HK-2 (cell line): ENCODE results near the gene APOBR.
A peak's percentile ranks its signal among the peaks of the same experiment; 100 is the strongest.
"Not testable (repeated sequence)": the region's sequence is repeated elsewhere in the genome, so short reads cannot be mapped to it uniquely, and the experiment has no call there.

Source experiments
- DNase-seq: peaks from one replicate; pipeline ENCODE4 v3.0.0-alpha.2; 2018; ENCODE audit not compliant: unreplicated experiment

Gene APOBR

DNA sequence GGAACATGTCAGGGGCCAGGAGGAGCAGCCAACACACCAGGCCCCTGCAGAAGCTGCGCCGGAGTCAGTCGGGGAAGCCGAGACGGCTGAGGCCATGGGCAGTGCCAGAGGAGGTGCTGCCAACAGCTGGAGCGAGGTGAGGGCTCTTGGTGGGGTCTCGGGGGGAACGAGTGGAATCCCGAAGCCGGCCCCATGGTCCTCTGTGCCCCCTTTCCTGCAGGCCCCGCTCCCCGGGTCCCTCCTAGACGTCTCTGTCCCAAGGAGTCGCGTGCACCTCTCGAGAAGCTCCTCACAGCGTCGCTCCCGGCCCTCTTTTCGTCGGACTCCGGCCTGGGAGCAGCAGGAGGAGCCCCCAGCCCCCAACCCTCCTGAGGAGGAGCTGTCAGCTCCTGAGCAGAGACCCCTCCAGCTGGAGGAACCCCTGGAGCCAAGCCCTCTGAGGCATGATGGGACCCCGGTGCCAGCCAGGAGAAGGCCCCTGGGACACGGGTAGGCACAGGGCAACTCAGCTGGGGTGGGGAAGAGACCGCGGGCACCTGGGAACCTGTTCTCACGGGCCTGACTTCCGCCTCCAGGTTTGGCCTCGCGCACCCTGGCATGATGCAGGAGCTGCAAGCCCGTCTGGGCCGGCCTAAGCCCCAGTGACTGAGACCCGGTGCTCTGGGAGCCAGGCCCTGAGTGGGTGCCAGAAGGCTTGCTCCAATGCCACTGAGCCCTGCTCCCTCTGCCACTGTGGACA is 3.6 kb downstream of the APOBR start:
- DNase-seq: no peak

DNA sequence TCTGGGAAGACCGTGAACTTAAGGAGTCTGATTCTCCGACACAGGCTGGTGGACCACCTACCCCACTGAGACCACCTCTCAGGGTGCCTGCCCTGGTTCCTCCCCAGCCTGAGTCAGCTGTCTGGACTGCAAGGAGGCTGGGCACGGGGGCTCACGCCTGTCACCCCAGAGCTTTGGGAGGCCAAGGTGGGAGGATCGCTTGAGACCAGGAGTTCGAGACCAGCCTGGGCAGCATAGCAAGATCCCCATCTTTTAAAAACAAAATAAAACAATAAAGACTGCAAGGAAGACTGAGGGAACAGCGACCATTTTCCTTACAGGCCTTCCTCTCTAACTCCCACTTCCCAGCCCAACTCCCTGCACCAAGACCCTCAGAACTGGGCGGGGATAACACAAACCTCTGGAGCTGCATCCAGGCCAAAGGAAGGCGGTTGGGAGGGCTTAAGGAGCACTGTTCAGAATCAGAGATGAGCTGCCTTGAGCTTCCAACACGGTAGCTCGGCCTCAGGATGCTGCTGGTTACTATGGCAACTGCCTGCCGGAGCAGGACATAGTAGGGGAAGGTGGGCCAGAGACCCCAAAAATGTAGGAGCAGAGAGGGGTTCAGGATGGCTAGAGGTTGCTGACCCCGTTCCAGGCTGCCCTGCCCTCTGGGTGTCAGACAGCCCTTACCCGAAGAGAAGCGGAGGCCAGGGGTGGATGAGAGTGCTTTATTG is 4.4 kb downstream of the APOBR start:
- DNase-seq: no peak

DNA sequence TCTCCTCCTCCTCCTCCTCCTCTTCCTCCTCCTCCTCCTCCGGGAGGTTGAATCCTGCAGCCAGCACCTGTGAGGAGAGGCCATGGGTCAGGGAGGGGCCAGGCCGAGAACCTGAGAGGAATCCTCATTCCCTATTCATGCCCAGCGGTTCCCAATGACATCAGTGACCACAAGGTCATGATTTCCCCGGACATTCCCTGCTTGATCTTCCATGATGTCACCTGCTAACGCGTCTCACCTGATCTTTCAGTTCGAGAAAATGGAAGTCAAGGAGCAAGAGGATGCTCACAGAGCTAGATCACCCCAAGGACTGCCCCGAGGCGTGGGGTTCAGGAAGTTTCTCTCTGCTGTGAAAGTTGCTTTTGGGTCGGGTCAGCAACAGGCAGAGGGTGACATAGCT is 5.4 kb downstream of the APOBR start:
- peak; percentile 38 for DNase-seq

DNA sequence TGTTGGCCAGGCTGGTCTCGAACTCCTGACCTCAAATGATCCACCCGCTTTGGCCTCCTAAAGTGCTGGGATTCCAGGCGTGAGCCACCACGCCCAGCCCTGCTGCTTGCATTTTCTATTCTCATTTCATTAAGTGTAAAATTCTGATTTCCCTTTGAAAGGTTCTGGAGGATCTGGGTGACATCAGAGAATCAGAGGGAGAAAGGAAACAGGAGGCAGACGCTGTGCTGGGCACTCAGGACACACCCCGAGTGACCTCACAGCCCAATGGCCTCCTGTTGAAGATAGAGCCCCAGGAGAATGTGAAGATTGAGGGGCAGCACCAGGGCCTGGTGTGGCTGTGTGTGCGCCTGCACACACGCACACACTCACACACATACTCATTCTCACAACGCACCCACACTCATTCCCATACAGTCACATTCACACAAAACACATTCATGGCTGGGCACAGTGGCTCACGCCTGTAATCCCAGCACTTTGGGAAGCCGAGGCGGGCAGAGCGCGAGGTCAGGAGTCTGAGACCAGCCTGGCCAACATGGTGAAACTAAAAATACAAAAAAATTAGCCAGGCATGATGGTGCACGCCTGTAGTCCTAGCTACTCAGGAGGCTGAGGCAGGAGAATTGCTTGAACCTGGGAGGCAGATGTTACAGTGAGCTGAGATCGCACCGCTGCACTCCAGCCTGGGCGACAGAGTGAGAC is 6.2 kb downstream of the APOBR start:
- not testable (repeated sequence) for DNase-seq

DNA sequence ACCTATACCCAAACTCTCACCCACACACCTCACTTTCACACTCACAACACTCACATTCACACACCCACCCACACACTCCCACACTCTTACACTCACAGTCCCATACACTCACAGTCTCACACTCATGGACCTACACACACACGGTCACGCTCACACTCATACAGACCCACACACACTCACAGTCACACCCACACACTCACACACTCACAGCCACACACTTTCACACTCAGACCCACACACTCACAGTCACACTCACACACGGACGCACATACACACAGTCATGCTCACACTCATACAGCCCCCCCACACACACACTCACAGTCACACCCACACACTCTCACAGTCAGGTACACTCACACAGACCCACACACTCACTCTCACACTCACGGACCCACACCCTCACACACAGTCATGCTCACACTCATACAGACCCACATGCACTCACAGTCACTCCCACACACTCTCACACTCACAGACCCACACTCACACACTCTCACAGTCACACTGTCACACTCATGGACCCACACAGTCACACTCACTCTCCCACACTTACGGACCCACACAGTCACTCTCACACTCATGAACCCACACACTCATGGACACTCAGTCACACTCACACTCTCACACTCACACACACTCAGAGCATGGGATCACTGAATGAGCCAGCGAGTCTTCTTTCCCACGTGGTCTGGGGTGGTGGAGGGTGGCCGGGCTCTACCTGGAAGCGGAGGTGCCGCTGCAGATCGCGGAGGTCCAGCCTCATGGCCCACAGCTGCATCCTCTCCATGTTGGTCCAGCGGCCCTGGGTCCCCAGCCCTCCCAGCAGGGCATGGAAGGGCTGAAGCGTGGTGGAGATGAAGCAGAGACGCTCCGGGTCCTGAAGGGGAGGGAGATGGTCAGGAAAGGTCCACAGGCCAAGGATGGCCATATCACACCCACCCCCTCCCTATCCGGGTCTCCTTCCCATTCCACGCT is 7.1 kb downstream of the APOBR start:
- DNase-seq: no peak

DNA sequence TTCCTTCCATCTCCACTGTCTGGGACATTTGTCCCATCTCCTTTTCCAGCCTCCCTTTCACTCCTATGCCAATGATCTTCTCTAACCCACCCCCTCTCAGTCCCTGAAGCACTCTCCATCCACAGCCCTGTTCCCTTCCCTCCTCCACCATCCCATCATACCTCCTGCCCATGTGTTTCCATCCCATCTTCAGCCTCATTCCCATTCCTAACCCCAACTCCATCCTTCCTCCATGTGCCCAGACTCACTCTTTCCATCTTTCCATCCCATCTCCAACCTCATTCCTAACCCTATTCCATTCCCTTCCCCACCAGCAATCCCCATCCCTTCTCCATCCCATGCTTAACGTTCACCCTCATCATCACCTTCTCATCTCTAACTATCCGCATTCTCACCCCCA is 7.8 kb downstream of the APOBR start:
- no peak for DNase-seq

DNA sequence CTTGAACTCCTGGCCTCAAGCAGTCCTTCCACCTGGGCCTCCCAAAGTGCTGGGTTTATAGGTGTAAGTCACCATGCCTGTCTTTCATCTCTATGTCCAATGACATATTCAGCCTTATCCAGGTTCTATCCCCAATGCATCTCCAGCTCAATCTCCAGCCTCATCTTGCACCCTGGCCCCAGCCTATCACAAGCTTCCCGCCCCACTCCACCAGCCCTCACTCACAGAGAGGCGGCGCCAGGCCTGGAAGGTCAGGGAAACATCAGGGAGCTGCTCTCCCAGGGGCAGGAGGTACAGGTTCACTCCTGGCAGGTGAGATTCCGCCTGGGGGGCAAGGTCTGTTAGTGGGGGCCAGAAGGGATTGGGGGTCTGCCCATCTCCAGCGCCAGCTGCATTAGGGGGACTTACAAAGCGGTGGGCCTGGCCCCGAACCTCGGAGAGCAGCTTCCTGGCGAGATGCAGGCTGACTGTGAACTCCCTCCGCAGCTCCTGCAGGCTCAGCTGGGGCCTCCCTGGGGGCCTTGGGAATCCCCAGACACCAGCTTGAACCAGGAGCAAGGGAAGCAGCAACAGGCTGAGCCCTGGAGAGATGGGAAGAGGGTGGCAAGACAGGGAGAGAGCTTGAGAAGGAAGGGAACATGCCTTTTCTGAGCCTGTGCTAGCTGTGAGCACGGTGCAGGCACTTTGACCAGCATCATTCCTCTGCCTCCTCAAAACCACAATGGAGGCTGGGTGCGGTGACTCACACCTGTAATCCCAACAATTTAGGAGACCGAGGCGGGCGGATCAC is 9.2 kb downstream of the APOBR start:
- DNase-seq: no peak

DNA sequence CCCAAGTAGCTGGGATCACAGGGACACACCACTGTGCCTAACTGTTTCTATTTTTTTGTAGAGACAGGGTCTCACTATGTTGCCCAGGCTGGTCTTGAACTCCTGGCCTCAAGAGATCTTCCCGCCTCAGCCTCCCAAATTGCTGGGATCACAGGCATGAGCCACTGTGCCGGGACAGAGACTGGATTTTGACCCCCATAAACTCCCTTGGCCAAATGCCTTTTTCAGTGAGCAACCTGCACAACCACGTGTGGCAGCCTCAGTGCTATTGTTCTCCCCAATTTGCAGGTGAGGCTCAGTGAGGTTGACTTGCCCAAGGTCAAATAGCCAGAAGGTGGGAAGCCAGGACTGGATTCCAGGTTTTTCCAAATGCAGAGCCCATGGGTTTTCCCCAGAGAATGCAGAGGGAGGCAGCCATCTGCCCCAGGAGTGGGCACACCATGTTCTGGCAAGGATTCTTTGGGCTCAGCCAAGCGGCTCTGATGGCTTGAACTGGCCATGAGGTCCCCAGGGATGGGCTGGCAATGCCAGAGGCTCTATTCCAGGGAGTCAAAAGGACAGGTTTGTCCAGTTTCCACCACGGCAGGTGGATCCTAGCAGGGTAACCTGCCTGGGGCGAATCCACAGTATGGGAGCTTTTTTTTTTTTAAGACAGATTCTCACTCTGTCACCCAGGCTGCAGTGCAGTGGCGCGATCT is 10.4 kb downstream of the APOBR start:
- no peak for DNase-seq

DNA sequence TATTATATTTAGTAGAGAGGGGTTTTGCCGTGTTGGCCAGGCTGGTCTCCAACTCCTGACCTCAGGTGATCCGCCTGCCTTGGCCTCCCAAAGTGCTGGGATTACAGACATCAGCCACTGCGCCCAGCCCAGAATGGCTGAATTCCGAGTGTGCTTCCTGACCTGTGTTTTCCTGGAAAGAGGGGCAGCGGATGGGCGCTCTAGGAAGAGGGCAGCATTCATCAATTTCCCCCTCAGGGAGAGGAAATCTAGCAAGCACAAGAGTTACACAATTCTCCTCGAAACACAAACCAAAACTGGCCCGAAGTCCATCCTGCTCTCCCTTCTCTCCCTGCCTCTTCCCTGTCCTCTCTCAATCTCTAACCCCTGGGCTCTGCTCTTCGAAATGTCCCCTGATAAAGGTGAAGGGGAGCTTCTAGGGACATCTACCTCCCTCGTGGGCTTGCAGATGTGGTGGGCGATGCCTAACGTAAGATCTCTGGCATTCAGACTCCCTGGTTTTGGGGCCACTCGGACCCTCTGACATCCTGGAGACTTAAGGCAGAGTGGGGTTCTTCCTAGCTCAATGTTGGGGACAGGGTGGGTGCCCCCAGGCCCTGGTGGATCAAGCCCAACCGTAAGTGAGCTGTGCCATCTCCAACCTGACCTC is 11.2 kb downstream of the APOBR start:
- no peak for DNase-seq

DNA sequence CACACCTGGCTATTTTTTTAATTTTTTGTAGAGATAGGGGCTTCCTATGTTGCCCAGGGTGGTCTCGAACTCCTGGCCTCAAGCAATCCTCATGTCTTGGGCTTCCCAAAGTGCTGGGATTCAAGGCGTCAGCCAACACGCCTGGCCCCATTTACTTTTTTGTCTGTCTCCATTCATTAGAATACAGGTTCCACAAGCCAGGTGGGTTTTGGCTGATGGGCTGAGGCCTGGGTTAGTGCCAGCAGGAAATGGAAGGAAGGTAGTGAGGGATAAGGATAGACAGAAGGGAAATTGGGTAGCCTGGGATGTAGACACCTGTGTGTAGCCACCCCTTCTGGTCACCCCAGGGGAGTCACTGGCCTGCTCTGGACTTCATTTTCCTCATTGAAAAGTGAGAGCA is 16.6 kb downstream of the APOBR start:
- DNase-seq: no peak

DNA sequence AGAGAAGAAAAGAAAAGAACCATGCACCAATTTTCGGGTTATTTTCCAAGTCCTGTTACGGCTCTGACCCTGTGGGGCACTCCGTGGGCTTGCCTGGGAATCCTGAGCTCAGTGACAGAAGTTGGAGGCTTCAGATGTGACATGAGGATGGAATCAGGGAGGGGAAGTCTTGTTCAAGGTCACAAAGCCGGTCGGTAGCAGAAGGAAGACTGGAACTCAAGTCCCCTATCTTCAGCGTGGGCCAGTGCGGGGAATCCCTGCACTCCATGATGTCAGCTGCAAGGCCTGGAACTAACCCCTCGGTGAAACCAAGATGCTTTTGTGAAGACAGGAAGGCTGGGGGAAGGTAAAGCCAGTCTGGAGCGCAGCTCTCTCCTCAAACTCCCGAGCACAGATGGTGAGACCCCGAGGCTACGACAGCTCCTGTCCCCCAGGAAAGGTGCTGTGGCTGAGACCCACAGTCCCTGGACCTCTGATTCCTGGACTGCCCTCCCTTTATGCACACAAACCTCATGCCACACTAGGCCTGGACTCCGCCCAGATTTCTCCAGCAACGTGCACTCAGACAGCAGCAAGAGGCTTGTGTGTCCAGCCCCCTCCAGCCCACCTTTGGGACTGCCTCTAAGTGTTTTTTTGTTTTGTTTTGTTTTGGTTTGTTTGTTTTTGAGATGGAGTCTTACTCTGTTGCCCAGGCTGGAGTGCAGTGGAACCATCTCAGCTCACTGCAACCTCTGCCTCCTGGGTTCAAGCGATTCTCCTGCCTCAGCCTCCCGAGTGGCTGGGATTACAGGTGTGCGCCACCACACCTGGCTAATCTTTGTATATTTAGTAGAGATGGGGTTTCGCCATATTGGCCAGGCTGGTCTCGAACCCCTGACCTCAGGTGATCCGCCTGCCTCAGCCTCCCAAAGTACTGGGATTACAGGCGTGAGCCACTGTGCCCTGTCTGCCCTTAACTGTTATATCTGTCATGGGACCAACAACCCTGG is 17.7 kb downstream of the APOBR start:
- DNase-seq: no peak

DNA sequence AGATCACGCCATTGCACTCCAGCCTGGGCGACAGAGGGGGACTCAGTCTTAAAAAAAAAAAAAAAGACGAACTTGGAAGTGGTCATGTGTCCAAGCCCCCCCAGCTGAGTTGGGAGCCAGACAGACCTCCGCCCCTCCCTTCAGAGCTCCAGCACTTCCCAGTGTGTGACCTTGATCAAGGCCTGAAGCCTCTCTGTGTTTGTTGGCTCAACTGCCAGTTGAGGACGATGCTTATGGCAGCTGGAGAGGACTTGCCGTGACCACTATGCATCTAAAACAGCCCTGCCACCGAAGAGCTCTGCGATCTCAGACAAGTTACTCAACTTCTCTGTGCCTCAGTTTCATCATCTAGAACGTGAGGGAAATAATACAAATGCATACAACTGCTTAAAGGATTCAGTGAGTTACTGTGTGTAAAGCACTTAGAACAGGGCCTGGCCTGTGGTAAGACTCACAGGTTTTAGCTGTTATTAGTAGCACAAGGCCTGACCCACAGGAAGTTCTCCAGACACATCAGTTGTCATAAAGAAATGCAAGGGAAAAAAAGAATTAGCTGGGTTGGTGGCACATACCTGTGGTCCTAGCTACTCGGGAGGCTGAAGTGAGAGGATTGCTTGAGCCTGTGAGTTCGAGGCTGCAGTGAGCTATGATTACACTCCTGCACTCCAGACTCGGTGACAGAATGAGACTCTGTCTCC is 19.2 kb downstream of the APOBR start:
- no peak for DNase-seq

DNA sequence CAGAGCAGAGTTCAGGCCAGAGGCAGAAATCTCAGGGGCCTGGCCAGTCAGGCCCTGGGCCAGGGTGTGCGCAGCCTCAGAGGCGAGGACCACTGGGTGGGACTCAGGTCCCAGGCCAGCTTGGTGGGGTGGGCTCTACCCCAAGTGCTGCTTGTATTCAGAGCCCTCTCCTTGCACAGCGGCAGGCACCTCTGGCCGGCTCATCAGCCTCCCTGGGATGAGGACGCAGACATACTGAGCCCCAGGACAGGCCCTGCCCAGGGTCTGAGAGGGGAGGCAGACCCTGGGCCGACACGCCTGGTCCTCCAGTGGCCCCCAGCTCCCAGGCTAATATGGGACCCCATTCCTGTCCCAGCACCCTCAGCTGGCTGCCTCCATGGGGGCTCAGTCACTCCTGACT is 19.8 kb downstream of the APOBR start:
- DNase-seq: no peak

DNA sequence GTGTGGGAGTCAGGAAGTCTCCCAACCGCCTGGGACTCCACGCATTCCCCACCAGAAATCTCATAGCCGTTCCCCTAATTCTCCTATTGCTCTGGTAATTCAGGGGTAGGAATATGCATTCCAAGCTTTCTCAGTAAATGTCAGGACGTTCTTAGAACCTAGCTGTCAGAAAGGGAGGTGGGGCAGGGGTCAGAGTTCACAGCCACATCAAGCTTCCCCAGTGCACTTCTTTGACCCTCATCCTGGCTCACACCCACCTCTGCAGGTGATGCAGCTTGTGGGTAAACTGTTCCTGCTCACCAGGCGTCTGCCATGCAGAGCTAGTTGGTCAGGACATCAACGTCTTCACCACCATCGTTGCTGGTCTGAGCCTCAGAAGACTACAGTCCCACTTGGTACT is 26.2 kb downstream of the APOBR start:
- no peak for DNase-seq

DNA sequence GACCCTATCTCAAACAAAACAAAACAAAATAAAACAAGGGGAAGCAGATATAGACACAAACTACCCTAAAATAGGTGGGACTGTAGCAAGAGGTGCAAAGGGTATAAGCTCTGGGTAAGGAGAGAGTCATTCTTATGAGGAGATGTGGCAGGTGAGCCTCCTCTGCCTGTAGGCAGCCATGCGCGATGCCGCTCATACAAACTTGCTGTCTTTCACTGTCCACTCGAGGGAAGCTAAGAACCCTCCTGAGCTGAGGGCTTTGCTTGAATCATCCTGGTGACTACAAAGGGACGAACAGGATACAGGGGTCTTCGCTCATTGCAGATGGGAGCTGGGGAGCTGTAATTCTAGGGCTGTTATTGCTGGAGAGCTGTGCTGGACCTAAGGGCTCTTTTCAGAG is 27.0 kb downstream of the APOBR start:
- no peak for DNase-seq

DNA sequence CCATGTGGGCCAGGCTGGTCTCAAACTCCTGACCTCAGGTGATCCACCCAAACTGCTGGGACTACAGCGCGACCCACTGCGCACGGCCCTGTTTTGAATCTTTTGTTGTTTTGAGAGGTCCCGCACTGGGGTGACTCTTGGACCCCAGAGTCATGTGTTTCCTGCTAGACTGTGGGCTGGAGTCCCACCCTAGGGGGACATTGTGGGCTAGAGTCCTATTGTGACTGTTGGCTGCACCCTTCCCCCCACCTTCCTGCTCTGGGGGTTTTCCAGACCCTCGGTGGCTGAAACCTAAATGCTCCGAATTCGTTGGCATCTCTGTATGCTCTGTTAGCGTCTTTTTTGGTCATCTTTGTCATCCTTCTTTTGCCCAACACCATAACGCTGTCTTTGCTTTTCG is 28.3 kb downstream of the APOBR start:
- no peak for DNase-seq

DNA sequence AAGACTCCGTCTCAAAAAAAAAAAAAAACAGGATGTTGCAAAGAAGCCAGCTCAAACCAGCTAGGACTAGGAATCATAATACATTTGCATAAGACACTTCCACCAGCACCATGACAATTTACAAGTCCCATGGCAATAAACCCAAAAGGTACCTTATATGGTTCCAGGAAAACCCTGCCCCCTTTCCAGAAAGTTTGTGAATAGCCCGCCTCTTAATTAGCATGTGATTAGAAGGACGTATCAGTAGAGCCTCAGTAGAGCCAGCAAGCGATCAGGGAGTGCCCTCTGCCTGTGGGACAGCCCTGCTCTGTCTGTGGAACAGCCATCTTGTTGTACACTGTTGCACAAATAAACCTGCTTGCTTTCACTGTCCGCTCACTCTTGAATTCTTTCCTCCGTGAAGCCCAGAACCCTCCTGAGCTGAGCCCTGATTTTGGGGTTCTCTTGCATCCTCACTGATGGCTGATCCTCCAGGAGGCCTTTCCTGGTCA is 30.3 kb downstream of the APOBR start:
- no peak for DNase-seq
